ENCODE measurements around the gene USP51. TPM values are rescaled to one million over a fixed set of nuclear protein-coding genes. Genes with fewer than 3 reads are reported as not detected.
"Not testable (repeated sequence)": the region's sequence is repeated elsewhere in the genome, so short reads cannot be mapped to it uniquely, and the experiment has no call there.

The USP51 gene
- 1 to 10 TPM in 2 of 3 donors, under 1 TPM in 1; 0.66 to 4.0 (median 1.9) TPM for total RNA-seq

GRCh38 chrX:55489314-55490009, at the start of gene USP51:
Gene USP51, minus strand, starts transcription at chrX:55489848. Its CDS starts 909 bp downstream, at chrX:55488939.
- Histone ChIP-seq H3K9me3 (no peaks in the 10 kb centered on the region), H3K4me3 (peak within 1 kb of the TSS; percentile 63 to 77 (median 66)), H3K36me3 (peaks cover 3% of the 10 kb centered on the region), H3K27me3 (peaks cover 3 to 30% of the 10 kb centered on the region in 2 donors), H3K4me1 (no peaks in the 10 kb centered on the region), H3K27ac (peak within 1 kb of the TSS; percentile 93 to 97)
- intact Hi-C loops (cut with DNase I; ENCODE audit: low total_unique reads) = no loop called here
- peak in 1 of 2 donors; percentile 42 for DNase-seq (ENCODE audit: low spot score in 2 of 2)
- TF ChIP-seq CTCF (IDR thresholded peaks at IDR 0.05) (no peak), POLR2A (IDR thresholded peaks at IDR 0.05) (no peak), POLR2AphosphoS5 (IDR thresholded peaks at IDR 0.05) (no peak)

DNA sequence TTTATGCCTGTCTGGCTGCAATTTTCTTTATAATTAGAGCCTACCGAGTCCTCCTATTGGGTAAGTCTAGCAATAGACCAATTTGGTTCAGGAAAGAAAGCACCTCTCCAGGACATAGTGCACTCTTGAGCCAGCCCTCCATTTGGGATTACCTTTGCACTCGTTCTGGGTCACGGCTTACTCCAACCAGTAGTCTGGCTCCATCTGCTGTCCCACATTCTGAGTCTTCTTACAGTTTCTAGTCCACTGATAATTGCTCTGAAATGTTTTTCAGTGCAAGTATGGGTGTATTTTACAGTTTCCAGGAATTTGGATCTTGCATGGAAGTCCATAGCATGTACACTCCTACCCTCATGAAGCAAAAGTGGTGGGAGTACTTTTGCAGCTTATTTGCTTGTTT, 34.8 kb upstream of the USP51 start:
- no peaks in the 10 kb centered on the region for H3K36me3 ChIP-seq
- intact Hi-C loops (cut with DNase I; ENCODE audit: low total_unique reads) = no loop called here
- H3K9me3 ChIP-seq = no peaks in the 10 kb centered on the region
- TF ChIP-seq POLR2A (IDR thresholded peaks at IDR 0.05) (no peak), POLR2AphosphoS5 (IDR thresholded peaks at IDR 0.05) (no peak), CTCF (IDR thresholded peaks at IDR 0.05) (no peak)
- peaks cover 0 to 64% of the 10 kb centered on the region in 2 donors for H3K27me3 ChIP-seq
- DNase-seq (ENCODE audit: low spot score in 2 of 2) = no peak
- no peaks in the 10 kb centered on the region for H3K4me1 ChIP-seq
- no peak overlapping the region for H3K4me3 ChIP-seq
- no peak overlapping the region for H3K27ac ChIP-seq

DNA sequence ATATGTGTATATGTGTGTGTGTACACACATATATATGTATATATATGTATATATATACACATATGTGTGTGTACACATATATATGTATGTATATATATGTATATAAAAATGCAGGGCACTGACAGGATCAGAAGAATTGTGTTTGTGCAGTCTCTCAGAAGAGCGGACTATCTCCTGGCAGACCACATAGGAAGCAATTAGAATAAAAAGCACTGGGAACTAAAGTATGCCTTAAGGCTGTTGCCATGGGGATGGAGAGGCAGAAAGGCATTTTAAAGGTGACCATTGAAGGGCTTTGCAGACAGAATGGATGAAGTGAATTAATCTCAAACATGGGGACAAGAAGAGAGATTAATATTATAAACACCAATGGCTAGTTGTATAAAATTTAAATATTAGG, 33.7 kb upstream of the USP51 start:
- no peak for DNase-seq (ENCODE audit: low spot score in 2 of 2)
- Histone ChIP-seq H3K27me3 (peaks cover 0 to 64% of the 10 kb centered on the region in 2 donors), H3K4me1 (no peaks in the 10 kb centered on the region), H3K9me3 (no peaks in the 10 kb centered on the region), H3K27ac (no peak overlapping the region), H3K36me3 (no peaks in the 10 kb centered on the region), H3K4me3 (no peak overlapping the region)
- TF ChIP-seq POLR2AphosphoS5 (IDR thresholded peaks at IDR 0.05) (no peak), POLR2A (IDR thresholded peaks at IDR 0.05) (no peak), CTCF (IDR thresholded peaks at IDR 0.05) (no peak)
- intact Hi-C loops (cut with DNase I; ENCODE audit: low total_unique reads) = no loop called here

DNA sequence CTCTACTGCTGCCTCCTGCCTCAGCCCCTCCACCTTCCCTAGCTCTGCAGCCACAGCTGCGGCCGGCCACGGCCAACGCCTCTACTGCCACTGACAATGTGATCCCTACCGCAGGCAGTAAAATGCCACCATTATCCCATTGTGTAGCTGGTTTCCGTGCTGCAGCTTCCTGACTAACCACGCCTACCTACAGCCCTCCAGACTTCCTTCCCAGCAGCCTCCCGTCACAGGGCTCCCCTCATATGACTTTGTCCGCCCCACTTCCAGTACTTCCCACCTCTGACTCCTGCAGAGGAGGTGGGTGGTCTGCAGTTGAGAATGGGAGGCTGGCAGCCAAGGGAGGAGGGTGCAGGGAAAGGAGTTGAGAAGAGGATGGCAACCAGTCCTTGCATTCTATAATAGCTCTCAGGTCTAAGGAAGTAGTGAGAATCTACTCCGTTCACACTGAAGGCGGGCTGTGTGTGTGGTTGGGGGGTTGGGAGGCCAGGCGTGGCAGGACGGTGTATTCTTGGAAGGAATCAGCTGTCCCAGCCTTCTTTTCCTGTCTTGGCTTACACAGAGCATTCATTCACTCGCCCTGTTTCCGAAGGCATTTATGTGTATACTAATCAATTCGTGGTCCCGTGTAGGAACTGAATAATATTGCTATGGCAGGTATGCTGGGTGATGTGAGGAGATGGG, 33.1 kb upstream of the USP51 start:
- TF ChIP-seq POLR2AphosphoS5 (IDR thresholded peaks at IDR 0.05) = no peak
- TF ChIP-seq CTCF (IDR thresholded peaks at IDR 0.05) = no peak
- TF ChIP-seq POLR2A (IDR thresholded peaks at IDR 0.05) = no peak
- Histone ChIP-seq H3K27me3 (peaks cover 0 to 64% of the 10 kb centered on the region in 2 donors), H3K36me3 (no peaks in the 10 kb centered on the region), H3K4me1 (no peaks in the 10 kb centered on the region), H3K4me3 (peak overlapping the region in 2 of 3 donors; percentile 9 to 35), H3K27ac (peak overlapping the region in 1 of 2 donors; percentile 32), H3K9me3 (no peaks in the 10 kb centered on the region)
- intact Hi-C loops (cut with DNase I; ENCODE audit: low total_unique reads) = no loop called here
- no peak for DNase-seq (ENCODE audit: low spot score in 2 of 2)

GRCh38 chrX:55521687-55522086, 32.0 kb upstream of the USP51 start:
- H3K4me3 ChIP-seq = no peak overlapping the region
- no peak for DNase-seq (ENCODE audit: low spot score in 2 of 2)
- H3K9me3 ChIP-seq = no peaks in the 10 kb centered on the region
- no peak overlapping the region for H3K27ac ChIP-seq
- intact Hi-C loops (cut with DNase I; ENCODE audit: low total_unique reads) = no loop called here
- no peaks in the 10 kb centered on the region for H3K36me3 ChIP-seq
- H3K27me3 ChIP-seq = peaks cover 0 to 59% of the 10 kb centered on the region in 2 donors
- no peaks in the 10 kb centered on the region for H3K4me1 ChIP-seq
- TF ChIP-seq POLR2AphosphoS5 (IDR thresholded peaks at IDR 0.05) (no peak), CTCF (IDR thresholded peaks at IDR 0.05) (no peak), POLR2A (IDR thresholded peaks at IDR 0.05) (no peak)

- H3K4me1 ChIP-seq; intact Hi-C loops (cut with DNase I; ENCODE audit: low total_unique reads); H3K36me3 ChIP-seq; H3K4me3 ChIP-seq; H3K27ac ChIP-seq; DNase-seq (ENCODE audit: low spot score in 2 of 2); H3K9me3 ChIP-seq: not testable (repeated sequence)
- peaks cover 0 to 21% of the 10 kb centered on the region in 2 donors for H3K27me3 ChIP-seq
These were observed 27.3 kb upstream of the USP51 start for GRCh38 chrX:55516794-55517481.

DNA sequence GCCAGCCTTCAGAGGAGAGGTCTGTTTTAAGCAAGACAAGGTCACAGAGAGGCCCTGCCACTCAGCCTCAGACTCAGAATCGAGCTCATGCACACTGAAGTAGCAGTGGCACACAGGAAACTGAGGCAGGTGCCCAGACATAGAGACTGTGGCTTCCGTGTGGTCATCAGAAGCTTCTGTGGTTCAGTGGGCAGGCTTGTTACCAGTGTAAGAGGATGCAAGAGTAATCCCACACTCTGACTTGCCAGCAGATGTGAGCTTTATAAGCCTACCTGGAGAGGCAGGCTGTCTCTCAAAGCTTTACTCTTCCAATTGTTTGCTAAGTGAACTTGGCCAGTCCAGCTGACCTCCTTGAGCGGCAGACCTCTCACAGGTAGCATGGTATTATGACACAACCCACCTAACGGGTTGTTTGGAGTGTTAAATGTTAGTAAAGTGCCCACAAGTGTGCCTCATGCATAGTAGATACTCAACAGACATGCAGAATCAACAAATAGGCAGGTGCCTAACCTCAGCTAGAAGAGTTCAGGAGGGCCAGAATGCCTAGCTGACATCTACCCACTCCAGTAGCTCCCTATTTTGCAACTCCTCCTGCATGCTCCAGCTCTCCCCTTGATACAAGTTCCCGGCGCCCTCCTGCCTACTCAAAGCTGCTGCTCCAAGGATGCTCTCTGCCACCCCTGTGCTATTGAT, 23.5 kb upstream of the USP51 start:
- H3K27me3 ChIP-seq; DNase-seq (ENCODE audit: low spot score in 2 of 2); H3K4me3 ChIP-seq; H3K4me1 ChIP-seq; intact Hi-C loops (cut with DNase I; ENCODE audit: low total_unique reads); H3K9me3 ChIP-seq; H3K27ac ChIP-seq; H3K36me3 ChIP-seq: not testable (repeated sequence)
